ENCODE measurements around the gene CRYBA2. TPM values are rescaled to one million over a fixed set of nuclear protein-coding genes. Genes with fewer than 3 reads are reported as not detected.

CRYBA2 gene
- total and polyA plus RNA-seq, 11 donors: not detected

GRCh38 chr2:218946621-218947020 lies 46.6 kb downstream of the CRYBA2 start:
- H3K4me1 ChIP-seq: no peaks in the 10 kb centered on the region
- H3K4me3 ChIP-seq: no peak overlapping the region
- intact Hi-C loops (cut with DNase I): no loop called here
- DNase-seq (no peak), ATAC-seq (no peak)
- H3K9me3 ChIP-seq: no peaks in the 10 kb centered on the region
- H3K27me3 ChIP-seq: peaks cover 0 to 60% (median 10%) of the 10 kb centered on the region in 9 donors
- no peak for TF ChIP-seq CTCF (IDR thresholded peaks at IDR 0.05)
- no peak for TF ChIP-seq POLR2A (IDR thresholded peaks at IDR 0.05)
- WGBS, 4 donors: 72 to 90% (median 83%) methylated on average over 1 of the region's 1 CpG
- H3K27ac ChIP-seq: no peak overlapping the region
- H3K36me3 ChIP-seq: no peaks in the 10 kb centered on the region

GRCh38 chr2:218944759-218945404 lies 48.3 kb downstream of the CRYBA2 start:
- Histone ChIP-seq H3K27ac (no peak overlapping the region), H3K27me3 (peaks cover 0 to 57% (median 10%) of the 10 kb centered on the region in 9 donors), H3K36me3 (no peaks in the 10 kb centered on the region), H3K4me3 (no peak overlapping the region), H3K9me3 (no peaks in the 10 kb centered on the region), H3K4me1 (no peaks in the 10 kb centered on the region)
- TF ChIP-seq CTCF (IDR thresholded peaks at IDR 0.05) (no peak), POLR2A (IDR thresholded peaks at IDR 0.05) (no peak)
- 70 to 88% (median 85%) methylated on average over 1 of the region's 1 CpG for WGBS, 4 donors
- intact Hi-C loops (cut with DNase I): no loop called here
- no peak for ATAC-seq
- no peak for DNase-seq

MicroRNA genes within 50 kb of the gene (microRNA counts, 767-probe panel; counts per million panel counts)
- microRNA hsa-miR-375: 0 to 71.6 counts per million in 2 donors

Small RNAs within 50 kb of the gene (microRNA-seq; reads per million reads assigned to microRNA genes)
- gene MIR375: 3.1 to 93.8 (median 6.9) reads per million in 4 donors

Other genes with a start within 250 kb of the CRYBA2 start
- gene CYP27A1, start 211.3 kb downstream of the CRYBA2 start, total RNA-seq: 10 to 100 TPM in 3 of 9 donors, 1 to 10 TPM in 6; 3.3 to 43.8 (median 7.5) TPM
- gene CYP27A1, start 211.3 kb downstream of the CRYBA2 start, polyA plus RNA-seq: 1 to 10 TPM; 5.1 to 5.4 TPM
- not detected for gene PRKAG3, start 161.6 kb downstream of the CRYBA2 start, total RNA-seq
- under 1 TPM in 1 of 2 donors, not detected in 1; 0.06 TPM for gene PRKAG3, start 161.6 kb downstream of the CRYBA2 start, polyA plus RNA-seq
- gene WNT6, start 133.6 kb downstream of the CRYBA2 start, total RNA-seq: 10 to 100 TPM in 1 of 9 donors, 1 to 10 TPM in 3, under 1 TPM in 5; 0.34 to 13.1 (median 1.00) TPM
- gene WNT6, start 133.6 kb downstream of the CRYBA2 start, polyA plus RNA-seq: 1 to 10 TPM in 1 of 2 donors, under 1 TPM in 1; 0.44 to 1.4 TPM
- 1 to 10 TPM in 1 of 9 donors, under 1 TPM in 1, not detected in 7; 0.16 to 1.3 TPM for gene WNT10A, start 112.6 kb downstream of the CRYBA2 start, total RNA-seq
- gene WNT10A, start 112.6 kb downstream of the CRYBA2 start, polyA plus RNA-seq: under 1 TPM in 1 of 2 donors, not detected in 1; 0.08 TPM
- not detected for gene CDK5R2, start 33.8 kb downstream of the CRYBA2 start, total RNA-seq
- not detected for gene CDK5R2, start 33.8 kb downstream of the CRYBA2 start, polyA plus RNA-seq
- gene FEV, start 8.2 kb downstream of the CRYBA2 start, total RNA-seq: not detected
- gene FEV, start 8.2 kb downstream of the CRYBA2 start, polyA plus RNA-seq: not detected
- under 1 TPM in 1 of 9 donors, not detected in 8; 0.04 TPM for gene CFAP65, start 48.1 kb upstream of the CRYBA2 start, total RNA-seq
- gene CFAP65, start 48.1 kb upstream of the CRYBA2 start, polyA plus RNA-seq: not detected
- gene IHH, start 67.5 kb upstream of the CRYBA2 start, total RNA-seq: not detected
- gene IHH, start 67.5 kb upstream of the CRYBA2 start, polyA plus RNA-seq: not detected
- 10 to 100 TPM in 1 of 9 donors, 1 to 10 TPM in 8; 4.6 to 13.2 (median 8.0) TPM for gene NHEJ1, start 167.4 kb upstream of the CRYBA2 start, total RNA-seq
- gene NHEJ1, start 167.4 kb upstream of the CRYBA2 start, polyA plus RNA-seq: 10 to 100 TPM in 1 of 2 donors, 1 to 10 TPM in 1; 3.7 to 17.0 TPM
- gene SLC23A3, start 176.6 kb upstream of the CRYBA2 start, total RNA-seq: under 1 TPM in 8 of 9 donors, not detected in 1; 0.12 to 0.92 (median 0.44) TPM
- gene SLC23A3, start 176.6 kb upstream of the CRYBA2 start, polyA plus RNA-seq: under 1 TPM; 0.17 to 0.84 TPM
- 10 to 100 TPM; 40.1 to 81.8 (median 57.2) TPM for gene CNPPD1, start 183.5 kb upstream of the CRYBA2 start, total RNA-seq
- gene CNPPD1, start 183.5 kb upstream of the CRYBA2 start, polyA plus RNA-seq: 100 to 1,000 TPM in 1 of 2 donors, 10 to 100 TPM in 1; 37.3 to 118 TPM
- gene RETREG2, start 184.9 kb upstream of the CRYBA2 start, total RNA-seq: 10 to 100 TPM; 28.3 to 55.8 (median 38.2) TPM
- 10 to 100 TPM; 13.4 to 56.0 TPM for gene RETREG2, start 184.9 kb upstream of the CRYBA2 start, polyA plus RNA-seq
- gene ZFAND2B, start 213.4 kb upstream of the CRYBA2 start, total RNA-seq: 10 to 100 TPM; 13.9 to 32.3 (median 23.5) TPM
- 10 to 100 TPM; 17.6 to 35.7 TPM for gene ZFAND2B, start 213.4 kb upstream of the CRYBA2 start, polyA plus RNA-seq
- gene ABCB6, start 225.5 kb upstream of the CRYBA2 start, total RNA-seq: 10 to 100 TPM; 12.1 to 28.1 (median 17.9) TPM
- 10 to 100 TPM; 25.3 to 30.4 TPM for gene ABCB6, start 225.5 kb upstream of the CRYBA2 start, polyA plus RNA-seq
- gene ATG9A, start 236.2 kb upstream of the CRYBA2 start, total RNA-seq: 100 to 1,000 TPM in 3 of 9 donors, 10 to 100 TPM in 6; 62.8 to 147 (median 83.5) TPM
- 100 to 1,000 TPM in 1 of 2 donors, 10 to 100 TPM in 1; 28.3 to 133 TPM for gene ATG9A, start 236.2 kb upstream of the CRYBA2 start, polyA plus RNA-seq
- 10 to 100 TPM; 14.0 to 36.8 (median 28.0) TPM for gene ANKZF1, start 236.4 kb upstream of the CRYBA2 start, total RNA-seq
- 10 to 100 TPM; 15.2 to 22.5 TPM for gene ANKZF1, start 236.4 kb upstream of the CRYBA2 start, polyA plus RNA-seq